WTC11 (cell line): ENCODE results near the gene JKAMP. TPM values are rescaled to one million over a fixed set of nuclear protein-coding genes. Genes with fewer than 3 reads are reported as not detected.

Source experiments
- ATAC-seq: fragments of 200-7000 bp; cut with Tn5 transposase; 2 replicates; pipeline ENCODE4 v1.10.0; 2021; ENCODE audit warnings: mild to moderate bottlenecking, moderate library complexity
- CTCF ChIA-PET: fragments of 300-600 bp; sonication (Branson Sonifier 250); formaldehyde crosslinking; loops from one replicate; lab custom pipeline; 2021; ENCODE audit warnings: antibody characterized with exemption; lab: Charles Lee
- POLR2A ChIA-PET: fragments of 350-600 bp; sonication (Branson Sonifier 250); formaldehyde crosslinking; loops from one replicate; lab custom pipeline; 2021; ENCODE audit warnings: antibody characterized with exemption; lab: Charles Lee
- DNase-seq: peaks from one replicate; pipeline ENCODE4 v3.0.0; 2021; ENCODE audit warnings: low spot score
- H3K27ac Mint-ChIP-seq: 2 replicates; pipeline ENCODE4 v1.8.0; 2021; ENCODE audit warnings: mixed read lengths
- H3K27me3 Mint-ChIP-seq: 2 replicates; pipeline ENCODE4 v1.8.0; 2021; ENCODE audit warnings: low read depth, mild to moderate bottlenecking, moderate library complexity, mixed read lengths
- H3K36me3 Mint-ChIP-seq: 2 replicates; pipeline ENCODE4 v1.8.0; 2021; ENCODE audit warnings: mixed read lengths
- H3K4me1 Mint-ChIP-seq: 2 replicates; pipeline ENCODE4 v1.8.0; 2022; ENCODE audit warnings: mixed read lengths
- H3K4me3 Mint-ChIP-seq: 2 replicates; pipeline ENCODE4 v1.8.0; 2021; ENCODE audit warnings: mild to moderate bottlenecking, moderate library complexity, mixed read lengths
- H3K9me3 Mint-ChIP-seq: 2 replicates; pipeline ENCODE4 v1.8.0; 2021; ENCODE audit warnings: mixed read lengths
- AR ChIP-seq: fragments of 250-450 bp; sonication (Bioruptor Pico); IDR thresholded peaks from 2 replicates; pipeline ENCODE4 v1.9.0; 2021; ENCODE audit warnings: mild to moderate bottlenecking
- ATF1 ChIP-seq: sonication (generic); formaldehyde crosslinking; IDR thresholded peaks from 2 replicates; pipeline ENCODE4 v1.8.1; 2023; ENCODE audit warnings: mild to moderate bottlenecking, moderate library complexity, missing genetic modification reagents
- ATF2 ChIP-seq: sonication (generic); formaldehyde crosslinking; IDR thresholded peaks from 2 replicates; pipeline ENCODE4 v1.8.1; 2022; ENCODE audit warnings: low read depth, missing genetic modification reagents, borderline replicate concordance
- ELF4 ChIP-seq: sonication (generic); formaldehyde crosslinking; IDR thresholded peaks from 2 replicates; pipeline ENCODE4 v1.8.1; 2022; ENCODE audit warnings: low read depth, mild to moderate bottlenecking, moderate library complexity, missing genetic modification reagents
- ERG ChIP-seq: fragments of 250-450 bp; sonication (Bioruptor Pico); IDR thresholded peaks from 2 replicates; pipeline ENCODE4 v1.8.0; 2021; ENCODE audit warnings: mild to moderate bottlenecking
- FOXJ3 ChIP-seq: sonication (generic); formaldehyde crosslinking; IDR thresholded peaks from 2 replicates; pipeline ENCODE4 v1.9.0; 2021; ENCODE audit warnings: missing genetic modification reagents, mild to moderate bottlenecking, borderline replicate concordance
- FOXP4 ChIP-seq: sonication (generic); formaldehyde crosslinking; IDR thresholded peaks from 2 replicates; pipeline ENCODE4 v1.8.0; 2022; ENCODE audit warnings: mild to moderate bottlenecking, missing genetic modification reagents
- GRHL2 ChIP-seq: fragments of 250-450 bp; sonication (Bioruptor Pico); IDR thresholded peaks from 2 replicates; pipeline ENCODE4 v1.8.0; 2022; ENCODE audit warnings: mild to moderate bottlenecking, moderate library complexity; ENCODE audit not compliant: insufficient replicate concordance, severe bottlenecking
- IRF2 ChIP-seq: sonication (generic); formaldehyde crosslinking; IDR thresholded peaks from 2 replicates; pipeline ENCODE4 v1.8.0; 2022; ENCODE audit warnings: low read depth, missing genetic modification reagents, borderline replicate concordance
- JUN ChIP-seq: sonication (generic); formaldehyde crosslinking; IDR thresholded peaks from 2 replicates; pipeline ENCODE4 v1.8.0; 2023; ENCODE audit warnings: mild to moderate bottlenecking, missing genetic modification reagents
- NFATC4 ChIP-seq: fragments of 250-450 bp; sonication (Bioruptor Pico); IDR thresholded peaks from 2 replicates; pipeline ENCODE4 v1.9.0; 2021; ENCODE audit warnings: mild to moderate bottlenecking
- USF1 ChIP-seq: sonication (generic); formaldehyde crosslinking; IDR thresholded peaks from 2 replicates; pipeline ENCODE4 v1.8.0; 2022; ENCODE audit warnings: mild to moderate bottlenecking, missing genetic modification reagents
- ZBTB21 ChIP-seq: sonication (generic); formaldehyde crosslinking; IDR thresholded peaks from 2 replicates; pipeline ENCODE4 v1.8.1; 2023; ENCODE audit warnings: mild to moderate bottlenecking, missing genetic modification reagents, borderline replicate concordance
- ZNF232 ChIP-seq: sonication (generic); formaldehyde crosslinking; IDR thresholded peaks from 2 replicates; pipeline ENCODE4 v1.8.0; 2022; ENCODE audit warnings: mild to moderate bottlenecking, missing genetic modification reagents
- ZNF396 ChIP-seq: fragments of 250-450 bp; sonication (Bioruptor Pico); IDR thresholded peaks from 2 replicates; pipeline ENCODE4 v1.8.0; 2021; ENCODE audit warnings: mild to moderate bottlenecking, moderate library complexity, borderline replicate concordance
- ZNF671 ChIP-seq: fragments of 250-450 bp; sonication (Bioruptor Pico); IDR thresholded peaks from 2 replicates; pipeline ENCODE4 v1.8.0; 2021; ENCODE audit warnings: mild to moderate bottlenecking
- ZSCAN18 ChIP-seq: fragments of 250-450 bp; sonication (Bioruptor Pico); IDR thresholded peaks from 2 replicates; pipeline ENCODE4 v2.1.2; 2022; ENCODE audit warnings: mild to moderate bottlenecking, moderate library complexity
- total RNA-seq: library from RNA; stranded (reverse); gene quantifications from 3 replicates; pipeline ENCODE4 v1.2.3, GENCODE V29; 2021

JKAMP gene
- total RNA-seq, 1 experiment from 2014 or later, result 33.2 TPM

GRCh38 chr14:59507752-59508103, 23.4 kb downstream of the JKAMP start:
- no peak for ATAC-seq
- no peaks in the 10 kb centered on the region; the same call in 1 of the 2 replicates for H3K27me3 Mint-ChIP-seq
- ChIA-PET POLR2A (interaction anchor here (1.3 to 1.6 kb wide), 2 partner anchors 23 to 69 kb away, joined by 7 to 10 read pairs; partner anchors contain the start of genes CCDC175, JKAMP and L3HYPDH), CTCF (interaction anchor here (0.6 to 3.1 kb wide), 39 partner anchors 10 to 1006 kb away, joined by 3 to 169 read pairs (median 4); partner anchors contain the start of genes CCDC175, DAAM1, GPR135 and JKAMP)
- H3K27ac Mint-ChIP-seq, result no peak overlapping the region
- no peak for DNase-seq
- peaks cover under 1% of the 10 kb centered on the region; the same call in 1 of the 2 replicates for H3K9me3 Mint-ChIP-seq
- H3K4me1 Mint-ChIP-seq, result peaks cover 10% of the 10 kb centered on the region
- H3K4me3 Mint-ChIP-seq, result no peak overlapping the region
- TF ChIP-seq ELF4 (no peak), ZBTB21 (CRISPR knock-in tag) (no peak), ZNF396 (CRISPR knock-in tag) (no peak), ZSCAN18 (CRISPR knock-in tag) (no peak), ATF1 (CRISPR knock-in tag) (no peak), NFATC4 (CRISPR knock-in tag) (no peak), IRF2 (no peak), ZNF671 (no peak), AR (no peak), USF1 (CRISPR knock-in tag) (no peak), FOXP4 (CRISPR knock-in tag) (no peak), ATF2 (no peak), ERG (CRISPR knock-in tag) (no peak), ZNF232 (CRISPR knock-in tag) (no peak), GRHL2 (CRISPR knock-in tag) (no peak), JUN (CRISPR knock-in tag) (no peak), FOXJ3 (CRISPR knock-in tag) (no peak)
- H3K36me3 Mint-ChIP-seq, result peaks cover 6% of the 10 kb centered on the region; the same call in 1 of the 2 replicates
